Adipocyte (in vitro differentiated cells): ENCODE data around the gene LOXHD1.

ENCODE experiments used
- DNase-seq: peaks from one replicate; pipeline ENCODE4 v3.0.0-alpha.2; 2015; ENCODE audit warnings: low read depth
- H3K27me3 ChIP-seq: replicated peaks from 2 replicates; pipeline ENCODE4 v1.7.0; 2013; ENCODE audit warnings: mild to moderate bottlenecking, low read length, moderate library complexity; ENCODE audit not compliant: control insufficient read depth, insufficient read depth
- H3K36me3 ChIP-seq: 2 replicates; pipeline ENCODE4 v1.7.0; 2013; ENCODE audit warnings: low read length, mild to moderate bottlenecking, moderate library complexity; ENCODE audit not compliant: control insufficient read depth, insufficient read depth, severe bottlenecking
- H3K4me1 ChIP-seq: 2 replicates; pipeline ENCODE4 v1.7.0; 2013; ENCODE audit warnings: mild to moderate bottlenecking, low read length, moderate library complexity; ENCODE audit not compliant: control insufficient read depth, insufficient read depth
- H3K4me3 ChIP-seq: 2 replicates; pipeline ENCODE4 v1.7.0; 2013; ENCODE audit warnings: mild to moderate bottlenecking, low read length, moderate library complexity
- H3K9ac ChIP-seq: 2 replicates; pipeline ENCODE4 v1.7.0; 2013; ENCODE audit warnings: mild to moderate bottlenecking, low read length, moderate library complexity
- H3K9me3 ChIP-seq: 2 replicates; pipeline ENCODE4 v1.7.0; 2013; ENCODE audit warnings: mild to moderate bottlenecking, low read length, moderate library complexity; ENCODE audit not compliant: control insufficient read depth

LOXHD1 gene

GRCh38 chr18:46458472-46458871, 198.5 kb downstream of the LOXHD1 start:
- Histone ChIP-seq H3K36me3 (no peaks in the 10 kb centered on the region), H3K9me3 (no peaks in the 10 kb centered on the region), H3K4me3 (no peak overlapping the region), H3K9ac (no peak overlapping the region), H3K27me3 (peaks cover 14% of the 10 kb centered on the region), H3K4me1 (no peaks in the 10 kb centered on the region)
- no peak for DNase-seq

- H3K4me3 ChIP-seq, result no peak overlapping the region
- no peak overlapping the region for H3K9ac ChIP-seq
- H3K4me1 ChIP-seq, result no peaks in the 10 kb centered on the region
- peaks cover 5% of the 10 kb centered on the region for H3K27me3 ChIP-seq
- no peak for DNase-seq
- H3K9me3 ChIP-seq, result peaks cover 5% of the 10 kb centered on the region
- no peaks in the 10 kb centered on the region for H3K36me3 ChIP-seq
Measured at GRCh38 chr18:46456691-46457090, 200.3 kb downstream of the LOXHD1 start.

GRCh38 chr18:46452820-46453219, 204.2 kb downstream of the LOXHD1 start:
- no peaks in the 10 kb centered on the region for H3K36me3 ChIP-seq
- no peak overlapping the region for H3K9ac ChIP-seq
- no peaks in the 10 kb centered on the region for H3K27me3 ChIP-seq
- H3K9me3 ChIP-seq, result peaks cover 27% of the 10 kb centered on the region
- no peaks in the 10 kb centered on the region for H3K4me1 ChIP-seq
- no peak for DNase-seq
- H3K4me3 ChIP-seq, result no peak overlapping the region

GRCh38 chr18:46449499-46449898, 207.5 kb downstream of the LOXHD1 start:
- Histone ChIP-seq H3K4me1 (no peaks in the 10 kb centered on the region), H3K9me3 (peaks cover 37% of the 10 kb centered on the region)
- no peak for DNase-seq

GRCh38 chr18:46449033-46449432, 208.0 kb downstream of the LOXHD1 start:
- no peaks in the 10 kb centered on the region for H3K36me3 ChIP-seq
- peaks cover 40% of the 10 kb centered on the region for H3K9me3 ChIP-seq
- no peak overlapping the region for H3K4me3 ChIP-seq
- no peaks in the 10 kb centered on the region for H3K27me3 ChIP-seq
- no peaks in the 10 kb centered on the region for H3K4me1 ChIP-seq
- DNase-seq, result no peak
- H3K9ac ChIP-seq, result no peak overlapping the region

More at GRCh38 chr18:46449499-46449898, 207.5 kb downstream of the LOXHD1 start:
- H3K27me3 ChIP-seq, result no peaks in the 10 kb centered on the region
- H3K36me3 ChIP-seq, result no peaks in the 10 kb centered on the region
- H3K4me3 ChIP-seq, result no peak overlapping the region
- H3K9ac ChIP-seq, result no peak overlapping the region

- Histone ChIP-seq H3K4me3 (no peak overlapping the region), H3K27me3 (no peaks in the 10 kb centered on the region), H3K9me3 (peaks cover 40% of the 10 kb centered on the region), H3K36me3 (no peaks in the 10 kb centered on the region), H3K9ac (no peak overlapping the region), H3K4me1 (no peaks in the 10 kb centered on the region)
- DNase-seq, result no peak
Measured at GRCh38 chr18:46448347-46448746, 208.7 kb downstream of the LOXHD1 start.

GRCh38 chr18:46447792-46448191, 209.2 kb downstream of the LOXHD1 start:
- H3K4me1 ChIP-seq, result no peaks in the 10 kb centered on the region
- DNase-seq, result no peak
- H3K27me3 ChIP-seq, result no peaks in the 10 kb centered on the region
- H3K9me3 ChIP-seq, result peaks cover 40% of the 10 kb centered on the region
- no peak overlapping the region for H3K9ac ChIP-seq
- H3K4me3 ChIP-seq, result no peak overlapping the region
- no peaks in the 10 kb centered on the region for H3K36me3 ChIP-seq

- Histone ChIP-seq H3K4me1 (no peaks in the 10 kb centered on the region), H3K9me3 (peaks cover 40% of the 10 kb centered on the region), H3K27me3 (no peaks in the 10 kb centered on the region), H3K9ac (no peak overlapping the region), H3K4me3 (no peak overlapping the region), H3K36me3 (no peaks in the 10 kb centered on the region)
- DNase-seq, result no peak
Measured at GRCh38 chr18:46447323-46447722, 209.7 kb downstream of the LOXHD1 start.

- Histone ChIP-seq H3K36me3 (no peaks in the 10 kb centered on the region), H3K27me3 (no peaks in the 10 kb centered on the region), H3K9ac (no peak overlapping the region), H3K9me3 (peaks cover 26% of the 10 kb centered on the region), H3K4me3 (no peak overlapping the region), H3K4me1 (no peaks in the 10 kb centered on the region)
- DNase-seq, result no peak
Measured at GRCh38 chr18:46445522-46446313, 211.3 kb downstream of the LOXHD1 start.

- Histone ChIP-seq H3K9ac (no peak overlapping the region), H3K4me3 (no peak overlapping the region), H3K9me3 (no peaks in the 10 kb centered on the region), H3K4me1 (peaks cover 7% of the 10 kb centered on the region), H3K27me3 (no peaks in the 10 kb centered on the region), H3K36me3 (no peaks in the 10 kb centered on the region)
- DNase-seq, result no peak
Measured at GRCh38 chr18:46439037-46439436, 218.0 kb downstream of the LOXHD1 start.

GRCh38 chr18:46437061-46437460, 220.0 kb downstream of the LOXHD1 start:
- H3K36me3 ChIP-seq, result no peaks in the 10 kb centered on the region
- DNase-seq, result no peak
- H3K4me1 ChIP-seq, result peaks cover 7% of the 10 kb centered on the region
- H3K9me3 ChIP-seq, result no peaks in the 10 kb centered on the region
- no peak overlapping the region for H3K9ac ChIP-seq
- H3K4me3 ChIP-seq, result no peak overlapping the region
- H3K27me3 ChIP-seq, result no peaks in the 10 kb centered on the region

GRCh38 chr18:46436621-46437020, 220.4 kb downstream of the LOXHD1 start:
- Histone ChIP-seq H3K4me3 (no peak overlapping the region), H3K9me3 (no peaks in the 10 kb centered on the region), H3K36me3 (no peaks in the 10 kb centered on the region), H3K9ac (no peak overlapping the region), H3K4me1 (peaks cover 7% of the 10 kb centered on the region), H3K27me3 (peaks cover 1% of the 10 kb centered on the region)
- no peak for DNase-seq
